Fibroblast of peridontal ligament (primary cell): ENCODE data around the gene MTF2.

Source experiments
- DNase-seq: peaks from one replicate; pipeline ENCODE4 v3.0.0-alpha.2; 2010; ENCODE audit errors: extremely low read depth

Gene MTF2

GRCh38 chr1:93186667-93187066 is 107.6 kb downstream of the MTF2 start:
- no peak for DNase-seq
